A549 (cell line): ENCODE measurements around the gene RPH3AL. TPM values are rescaled to one million over a fixed set of nuclear protein-coding genes. Genes with fewer than 3 reads are reported as not detected.
"Not testable (repeated sequence)": the region's sequence is repeated elsewhere in the genome, so short reads cannot be mapped to it uniquely, and the experiment has no call there.

Experiments
- ATAC-seq, 2 experiments: fragments of 200-7000 bp in 1 of 2; fragments of >200 bp in 1 of 2; cut with Nextera tagmentation in 1 of 2; cut with Tn5 transposase in 1 of 2; 3 replicates each; pipeline versions ENCODE4 v1.8.0 to v1.9.1; 2018 to 2020; ENCODE audit warnings: mild to moderate bottlenecking in 1 of 2, moderate library complexity in 1 of 2
- CTCF ChIA-PET: fragments of 300-600 bp; sonication (Branson Sonifier 250); formaldehyde crosslinking; extraction: SDS; loops from one replicate; lab custom pipeline; 2021; ENCODE audit warnings: antibody characterized with exemption, inconsistent platforms; lab: Yijun Ruan, JAX
- POLR2A ChIA-PET: fragments of 350-600 bp; formaldehyde crosslinking; extraction: SDS; loops from one replicate; lab custom pipeline; 2021; ENCODE audit warnings: antibody characterized with exemption, inconsistent platforms; lab: Yijun Ruan, JAX
- DNase-seq, 2 experiments: peaks; one replicate each; pipeline versions ENCODE4 v3.0.0 to v3.0.0-alpha.2; 2011 to 2016; ENCODE audit warnings: low read depth in 1 of 2, low spot score in 1 of 2
- FAIRE-seq: peaks from 2 replicates; lab custom pipeline; 2011; peaks lifted over from hg19 to GRCh38; lab: Jason Lieb, UNC
- H3K27ac ChIP-seq, 2 experiments: fragments of >200 bp; sonication (Bioruptor Twin); formaldehyde crosslinking; 3 replicates each; pipeline ENCODE4 v1.5.1; 2016 to 2017
- H3K4me1 ChIP-seq: fragments of >200 bp; sonication (Bioruptor Twin); formaldehyde crosslinking; 3 replicates; pipeline ENCODE4 v1.6.1; 2016
- H3K4me2 ChIP-seq: fragments of >200 bp; sonication (Bioruptor Twin); formaldehyde crosslinking; 3 replicates; pipeline ENCODE4 v1.6.1; 2016
- H3K4me3 ChIP-seq: fragments of >200 bp; sonication (Bioruptor Twin); formaldehyde crosslinking; 3 replicates; pipeline ENCODE4 v1.5.1; 2016
- H3K9me3 ChIP-seq: fragments of >200 bp; sonication (Bioruptor Twin); formaldehyde crosslinking; 3 replicates; pipeline ENCODE4 v1.6.1; 2016
- CEBPB ChIP-seq, 2 experiments: fragments of >200 bp in 1 of 2; sonication (Bioruptor Twin) in 1 of 2; formaldehyde crosslinking in 1 of 2; IDR thresholded peaks; 2 replicates each; pipeline ENCODE4 v1.6.1; 2012 to 2016
- E2F6 ChIP-seq: IDR thresholded peaks from 2 replicates; pipeline ENCODE4 v1.6.1; 2012; ENCODE audit warnings: low read depth, borderline replicate concordance
- EHF ChIP-seq: fragments of 250-450 bp; sonication (Bioruptor Pico); IDR thresholded peaks from 2 replicates; pipeline ENCODE4 v1.5.0; 2020; ENCODE audit warnings: mild to moderate bottlenecking
- ELK1 ChIP-seq: fragments of 150-350 bp; IDR thresholded peaks from 2 replicates; pipeline ENCODE4 v1.6.1; 2014; ENCODE audit warnings: low read depth, mild to moderate bottlenecking, low read length
- EP300 ChIP-seq, 2 experiments: fragments of >200 bp; sonication (Bioruptor Twin); formaldehyde crosslinking; IDR thresholded peaks; 2 replicates in 1 of 2; 3 replicates in 1 of 2; pipeline ENCODE4 v1.6.1; 2016 to 2017
- ESRRA ChIP-seq: fragments of 150-350 bp; IDR thresholded peaks from 2 replicates; pipeline ENCODE4 v1.6.1; 2014; ENCODE audit warnings: mild to moderate bottlenecking, low read length, borderline replicate concordance
- FOXS1 ChIP-seq: fragments of 250-450 bp; sonication (Bioruptor Pico); IDR thresholded peaks from 2 replicates; pipeline ENCODE4 v1.5.0; 2020; ENCODE audit warnings: mild to moderate bottlenecking, moderate library complexity
- GATA3 ChIP-seq: IDR thresholded peaks from 2 replicates; pipeline ENCODE4 v1.6.1; 2012; ENCODE audit warnings: borderline replicate concordance
- HOXA7 ChIP-seq: fragments of 250-450 bp; sonication (Bioruptor Pico); IDR thresholded peaks from 2 replicates; pipeline ENCODE4 v1.5.0; 2020; ENCODE audit warnings: mild to moderate bottlenecking, moderate library complexity
- HOXB13 ChIP-seq: fragments of 250-450 bp; sonication (Bioruptor Pico); IDR thresholded peaks from 2 replicates; pipeline ENCODE4 v1.5.0; 2020; ENCODE audit warnings: low read depth, mild to moderate bottlenecking, moderate library complexity
- HOXB5 ChIP-seq: fragments of 250-450 bp; sonication (Bioruptor Pico); IDR thresholded peaks from 2 replicates; pipeline ENCODE4 v1.5.0; 2020; ENCODE audit warnings: mild to moderate bottlenecking, moderate library complexity
- JUN ChIP-seq, 2 experiments: fragments of >200 bp; sonication (Bioruptor Twin); formaldehyde crosslinking; IDR thresholded peaks; 2 replicates in 1 of 2; 3 replicates in 1 of 2; pipeline ENCODE4 v1.6.1; 2016 to 2017
- KDM1A ChIP-seq: fragments of 200-600 bp; sonication (generic); IDR thresholded peaks from 2 replicates; pipeline ENCODE4 v1.6.1; 2016; ENCODE audit warnings: low read depth, mild to moderate bottlenecking
- MAX ChIP-seq: IDR thresholded peaks from 2 replicates; pipeline ENCODE4 v1.6.1; 2012
- MAZ ChIP-seq: fragments of 150-350 bp; IDR thresholded peaks from 2 replicates; pipeline ENCODE4 v1.6.1; 2014; ENCODE audit warnings: antibody characterized with exemption, low read depth, low read length, borderline replicate concordance
- PBX3 ChIP-seq: IDR thresholded peaks from 2 replicates; pipeline ENCODE4 v1.6.1; 2012
- USF2 ChIP-seq: fragments of 450-650 bp; IDR thresholded peaks from 2 replicates; pipeline ENCODE4 v1.6.1; 2014; ENCODE audit warnings: antibody characterized with exemption
- ZC3H11A ChIP-seq: fragments of 450-650 bp; IDR thresholded peaks from 2 replicates; pipeline ENCODE4 v1.6.1; 2014; ENCODE audit warnings: antibody characterized with exemption, mild to moderate bottlenecking
- ZFP36 ChIP-seq: fragments of 450-650 bp; IDR thresholded peaks from 2 replicates; pipeline ENCODE4 v1.6.1; 2014; ENCODE audit warnings: borderline replicate concordance; ENCODE audit not compliant: partially characterized antibody
- WGBS: methylation state at CpG from one replicate; pipeline ENCODE4 v1.1.6; 2017; ENCODE audit errors: missing lambda C conversion rate; 5-methylcytosine and 5-hydroxymethylcytosine counted together
- polyA plus RNA-seq, 4 experiments: library from polyadenylated mRNA; depleted of rRNA in 3 of 4; stranded (reverse); fragments of >200 nt; fragmentation: RNase III in 1 of 4; extraction: RNeasy Plus Mini Kit Qiagen cat#74134 plus additional on column Dnase treatment in 1 of 4; gene quantifications; 2 replicates in 3 of 4; 3 replicates in 1 of 4; pipeline ENCODE4 v1.2.3, GENCODE V29; 2011 to 2017
- TF ChIP-seq, protein P1 (sequence below): fragments of >200 bp; sonication (Bioruptor Twin); formaldehyde crosslinking; IDR thresholded peaks from 2 replicates; pipeline ENCODE4 v1.6.1; 2016

Gene RPH3AL
- polyA plus RNA-seq, 2 of the 4 experiments (the other 2 are of a cell fraction) = 23.3 to 31.1 TPM

DNA sequence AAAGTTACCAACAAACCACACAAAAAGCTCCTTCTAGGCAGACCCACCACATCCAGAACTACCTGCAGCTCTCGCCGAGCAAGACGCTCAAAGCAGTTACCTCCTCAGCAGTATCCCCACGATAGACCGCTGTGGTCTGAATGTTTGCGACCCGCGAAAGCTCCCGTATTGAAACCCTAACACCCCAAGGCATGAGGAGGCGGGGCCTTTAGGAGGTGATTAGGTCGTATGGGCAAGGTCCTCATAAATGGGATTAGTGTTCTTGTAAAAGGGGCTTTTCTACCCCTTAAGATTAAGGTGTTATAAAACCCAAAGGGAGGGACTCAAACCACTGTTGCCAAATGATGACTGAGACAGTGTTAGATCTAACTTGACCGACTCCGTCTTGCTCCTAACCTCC, 19.0 kb upstream of the RPH3AL start:
- 80% methylated on average over 10 of the region's 13 CpGs for WGBS
- Histone ChIP-seq H3K4me3 (no peak overlapping the region), H3K4me2 (no peak overlapping the region), H3K9me3 (0 out of 3 replicates have a peak, but pooled peaks cover 2% of the 10 kb centered on the region), H3K4me1 (peaks cover 11% of the 10 kb centered on the region; the same call in 2 of the 3 replicates), H3K27ac (no peak overlapping the region)
- CTCF ChIA-PET = interaction anchor here (1.0 to 1.8 kb wide), 5 partner anchors 14 to 334 kb away, joined by 3 to 7 read pairs (median 5); no protein-coding TSS in a partner anchor
- no peak for DNase-seq
- FAIRE-seq = no peak
- no peak for ATAC-seq
- TF ChIP-seq ZFP36 = no peak
- no peak for TF ChIP-seq HOXB13 (CRISPR knock-in tag)
- TF ChIP-seq E2F6 = no peak
- no peak for TF ChIP-seq PBX3
- no peak for TF ChIP-seq JUN (IDR thresholded peaks at IDR 0.05)
- no peak for TF ChIP-seq GATA3
- no peak for TF ChIP-seq ESRRA
- no peak for TF ChIP-seq HOXB5 (CRISPR knock-in tag)
- no peak for TF ChIP-seq KDM1A
- no peak for TF ChIP-seq ELK1
- TF ChIP-seq FOXS1 (CRISPR knock-in tag) = no peak
- TF ChIP-seq ZC3H11A = no peak
- no peak for TF ChIP-seq EHF
- TF ChIP-seq USF2 = no peak
- no peak for TF ChIP-seq MAX
- no peak for TF ChIP-seq CEBPB (IDR thresholded peaks at IDR 0.05)
- TF ChIP-seq, protein P1, sequence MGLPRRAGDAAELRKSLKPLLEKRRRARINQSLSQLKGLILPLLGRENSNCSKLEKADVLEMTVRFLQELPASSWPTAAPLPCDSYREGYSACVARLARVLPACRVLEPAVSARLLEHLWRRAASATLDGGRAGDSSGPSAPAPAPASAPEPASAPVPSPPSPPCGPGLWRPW = no peak
- TF ChIP-seq MAZ = no peak
- TF ChIP-seq EP300 (IDR thresholded peaks at IDR 0.05) = no peak
- TF ChIP-seq HOXA7 (CRISPR knock-in tag) = no peak
- POLR2A ChIA-PET = no interaction called here

- H3K4me1 ChIP-seq, H3K27ac ChIP-seq, DNase-seq, CTCF ChIA-PET, H3K4me3 ChIP-seq, H3K9me3 ChIP-seq, H3K4me2 ChIP-seq, ATAC-seq, FAIRE-seq, POLR2A ChIA-PET: not testable (repeated sequence)
- WGBS = 94% methylated on average over 17 of the region's 17 CpGs
These were observed 15.0 kb upstream of the RPH3AL start for GRCh38 chr17:367656-368055.

DNA sequence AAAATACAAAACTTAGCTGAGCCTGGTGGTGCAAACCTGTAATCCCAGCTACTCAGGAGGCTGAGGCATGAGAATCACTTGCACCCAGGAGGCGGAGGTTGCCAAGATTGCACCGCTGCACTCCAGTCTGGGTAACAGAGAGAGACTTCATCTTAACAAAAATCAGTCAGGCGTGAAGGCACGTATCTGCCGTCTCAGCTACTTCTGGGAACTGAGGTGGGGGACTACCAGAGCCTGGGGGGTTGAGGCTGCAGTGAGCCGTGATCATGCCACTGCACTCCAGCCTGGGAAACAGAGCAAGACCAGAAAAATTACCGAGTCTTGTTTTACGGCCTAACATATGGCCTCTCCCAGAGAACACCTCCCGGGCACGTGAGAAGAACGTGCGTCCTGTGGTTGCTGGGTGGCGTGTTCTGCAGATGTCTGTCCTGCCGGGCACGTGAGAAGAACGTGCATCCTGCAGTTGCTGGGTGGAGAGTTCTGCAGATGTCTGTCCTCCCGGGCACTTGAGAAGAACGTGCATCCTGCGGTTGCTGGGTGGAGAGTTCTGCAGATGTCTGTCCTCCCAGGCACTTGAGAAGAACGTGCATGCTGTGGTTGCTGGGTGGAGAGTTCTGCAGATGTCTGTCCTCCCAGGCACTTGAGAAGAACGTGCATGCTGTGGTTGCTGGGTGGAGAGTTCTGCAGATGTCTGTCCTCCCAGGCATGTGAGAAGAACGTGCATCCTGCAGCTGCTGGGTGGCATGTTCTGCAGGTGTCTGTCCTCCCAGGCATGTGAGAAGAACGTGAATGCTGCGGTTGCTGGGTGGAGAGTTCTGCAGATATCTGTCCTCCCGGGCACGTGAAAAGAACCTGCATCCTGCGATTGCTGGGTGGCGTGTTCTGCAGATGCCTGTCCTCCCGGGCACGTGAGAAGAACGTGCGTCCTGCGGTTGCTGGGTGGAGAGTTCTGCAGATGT, 14.3 kb upstream of the RPH3AL start:
- H3K27ac ChIP-seq, DNase-seq, FAIRE-seq, H3K4me2 ChIP-seq, H3K4me3 ChIP-seq, H3K4me1 ChIP-seq, POLR2A ChIA-PET, H3K9me3 ChIP-seq, ATAC-seq: not testable (repeated sequence)
- CTCF ChIA-PET = interaction anchor here (1.4 kb wide), 1 partner anchor 10 kb away, joined by 5 read pairs; no protein-coding TSS in a partner anchor
- 91% methylated on average over 33 of the region's 33 CpGs for WGBS
